B cell (primary cell): ENCODE results near the gene RANBP3L.

Experiments used
- EZH2 ChIP-seq: IDR thresholded peaks from 2 replicates; pipeline ENCODE4 v1.6.1; 2012; ENCODE audit warnings: borderline replicate concordance, low read depth, mild to moderate bottlenecking, moderate library complexity, low read length; ENCODE audit not compliant: insufficient read depth, poor library complexity, severe bottlenecking
- TF ChIP-seq, protein P1 (sequence below): fragments of 200-600 bp; IDR thresholded peaks from one replicate; pipeline ENCODE4 v1.8.0; 2022; ENCODE audit warnings: antibody characterized with exemption, mild to moderate bottlenecking

DNA sequence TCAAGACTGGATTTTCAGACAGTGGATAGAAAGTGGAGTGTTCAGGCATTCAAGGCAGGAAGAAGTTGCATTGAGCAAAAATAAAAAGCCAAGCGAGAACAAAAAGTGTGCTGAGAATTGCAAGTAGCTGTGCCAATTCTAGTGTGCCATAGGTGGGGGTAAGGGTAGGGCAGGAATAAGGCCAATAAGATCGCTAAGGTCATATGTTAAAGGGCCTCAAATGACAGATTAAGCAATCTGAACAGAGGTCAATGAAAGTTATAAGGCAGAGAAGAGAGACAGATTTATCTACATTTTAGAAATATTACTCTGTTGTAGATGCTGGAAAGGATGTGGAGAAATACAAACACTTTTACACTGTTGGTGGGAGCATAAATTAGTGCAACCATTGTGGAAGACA lies 96.4 kb downstream of the RANBP3L start:
- TF ChIP-seq, protein P1, sequence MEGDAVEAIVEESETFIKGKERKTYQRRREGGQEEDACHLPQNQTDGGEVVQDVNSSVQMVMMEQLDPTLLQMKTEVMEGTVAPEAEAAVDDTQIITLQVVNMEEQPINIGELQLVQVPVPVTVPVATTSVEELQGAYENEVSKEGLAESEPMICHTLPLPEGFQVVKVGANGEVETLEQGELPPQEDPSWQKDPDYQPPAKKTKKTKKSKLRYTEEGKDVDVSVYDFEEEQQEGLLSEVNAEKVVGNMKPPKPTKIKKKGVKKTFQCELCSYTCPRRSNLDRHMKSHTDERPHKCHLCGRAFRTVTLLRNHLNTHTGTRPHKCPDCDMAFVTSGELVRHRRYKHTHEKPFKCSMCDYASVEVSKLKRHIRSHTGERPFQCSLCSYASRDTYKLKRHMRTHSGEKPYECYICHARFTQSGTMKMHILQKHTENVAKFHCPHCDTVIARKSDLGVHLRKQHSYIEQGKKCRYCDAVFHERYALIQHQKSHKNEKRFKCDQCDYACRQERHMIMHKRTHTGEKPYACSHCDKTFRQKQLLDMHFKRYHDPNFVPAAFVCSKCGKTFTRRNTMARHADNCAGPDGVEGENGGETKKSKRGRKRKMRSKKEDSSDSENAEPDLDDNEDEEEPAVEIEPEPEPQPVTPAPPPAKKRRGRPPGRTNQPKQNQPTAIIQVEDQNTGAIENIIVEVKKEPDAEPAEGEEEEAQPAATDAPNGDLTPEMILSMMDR = no peak
- no peak for TF ChIP-seq EZH2
